MCF 10A (cell line): ENCODE measurements around the gene KCNT1. TPM values are rescaled to one million over a fixed set of nuclear protein-coding genes. Genes with fewer than 3 reads are reported as not detected.

Experiments used
- BruUV-seq: library from RNA; stranded (reverse); fragments of 400-500 nt; replicated peaks from 2 replicates; lab custom pipeline; 2021; lab: Mats Ljungman, UMichigan
- CTCF ChIA-PET: fragments of 300-600 bp; sonication (Branson Sonifier 250); formaldehyde crosslinking; extraction: SDS; loops from one replicate; lab custom pipeline; 2021; ENCODE audit warnings: antibody characterized with exemption, inconsistent platforms; lab: Yijun Ruan, JAX
- POLR2A ChIA-PET: fragments of 300-600, 350-650 bp; sonication (Branson Sonifier 250); formaldehyde crosslinking; extraction: SDS; loops from one replicate; lab custom pipeline; 2020; ENCODE audit warnings: antibody characterized with exemption, inconsistent platforms; lab: Yijun Ruan, JAX
- DNase-seq: peaks from one replicate; pipeline ENCODE4 v3.0.0-alpha.2; 2018; ENCODE audit not compliant: unreplicated experiment
- H3K27ac Mint-ChIP-seq: one replicate; pipeline ENCODE4 v1.8.0; 2022; ENCODE audit warnings: mild to moderate bottlenecking, low read depth, mixed read lengths; ENCODE audit not compliant: unreplicated experiment
- H3K27me3 Mint-ChIP-seq: one replicate; pipeline ENCODE4 v1.8.0; 2022; ENCODE audit warnings: mixed read lengths; ENCODE audit not compliant: insufficient read depth, unreplicated experiment
- H3K36me3 Mint-ChIP-seq: one replicate; pipeline ENCODE4 v1.8.0; 2022; ENCODE audit warnings: mild to moderate bottlenecking, moderate library complexity, mixed read lengths; ENCODE audit not compliant: insufficient read depth, unreplicated experiment
- H3K4me1 Mint-ChIP-seq: one replicate; pipeline ENCODE4 v1.8.0; 2022; ENCODE audit warnings: mixed read lengths; ENCODE audit not compliant: insufficient read depth, unreplicated experiment
- H3K4me3 Mint-ChIP-seq: one replicate; pipeline ENCODE4 v1.8.0; 2022; ENCODE audit warnings: mild to moderate bottlenecking, moderate library complexity, mixed read lengths; ENCODE audit not compliant: unreplicated experiment
- H3K9me3 Mint-ChIP-seq: one replicate; pipeline ENCODE4 v1.8.0; 2022; ENCODE audit warnings: mixed read lengths; ENCODE audit not compliant: unreplicated experiment
- intact Hi-C: fragments of 100-400 bp; cut with micrococcal nuclease; formaldehyde crosslinking; loops from 2 replicates; pipeline ENCODE4 v1.14.1; 2022
- total RNA-seq: library from RNA; stranded (reverse); gene quantifications from 2 replicates; pipeline ENCODE4 v1.2.3, GENCODE V29; 2022
- TF ChIP-seq, protein P1 (sequence below): fragments of 200-600 bp; IDR thresholded peaks from one replicate; pipeline ENCODE4 v1.8.0; 2022; ENCODE audit warnings: antibody characterized with exemption, mild to moderate bottlenecking; ENCODE audit not compliant: unreplicated experiment

Gene KCNT1
- total RNA-seq, 1 experiment from 2014 or later, result not detected

GRCh38 chr9:135736272-135736978, 34.4 kb downstream of the KCNT1 start:
- Mint-ChIP-seq H3K27me3 (peaks cover 12% of the 10 kb centered on the region), H3K9me3 (peaks cover 9% of the 10 kb centered on the region), H3K36me3 (no peaks in the 10 kb centered on the region), H3K4me1 (no peaks in the 10 kb centered on the region), H3K27ac (no peak overlapping the region), H3K4me3 (no peak overlapping the region)
- TF ChIP-seq, protein P1, sequence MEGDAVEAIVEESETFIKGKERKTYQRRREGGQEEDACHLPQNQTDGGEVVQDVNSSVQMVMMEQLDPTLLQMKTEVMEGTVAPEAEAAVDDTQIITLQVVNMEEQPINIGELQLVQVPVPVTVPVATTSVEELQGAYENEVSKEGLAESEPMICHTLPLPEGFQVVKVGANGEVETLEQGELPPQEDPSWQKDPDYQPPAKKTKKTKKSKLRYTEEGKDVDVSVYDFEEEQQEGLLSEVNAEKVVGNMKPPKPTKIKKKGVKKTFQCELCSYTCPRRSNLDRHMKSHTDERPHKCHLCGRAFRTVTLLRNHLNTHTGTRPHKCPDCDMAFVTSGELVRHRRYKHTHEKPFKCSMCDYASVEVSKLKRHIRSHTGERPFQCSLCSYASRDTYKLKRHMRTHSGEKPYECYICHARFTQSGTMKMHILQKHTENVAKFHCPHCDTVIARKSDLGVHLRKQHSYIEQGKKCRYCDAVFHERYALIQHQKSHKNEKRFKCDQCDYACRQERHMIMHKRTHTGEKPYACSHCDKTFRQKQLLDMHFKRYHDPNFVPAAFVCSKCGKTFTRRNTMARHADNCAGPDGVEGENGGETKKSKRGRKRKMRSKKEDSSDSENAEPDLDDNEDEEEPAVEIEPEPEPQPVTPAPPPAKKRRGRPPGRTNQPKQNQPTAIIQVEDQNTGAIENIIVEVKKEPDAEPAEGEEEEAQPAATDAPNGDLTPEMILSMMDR, result no peak
- intact Hi-C loops, result no loop called here
- no peak for DNase-seq
- no TSS peak for BruUV-seq
- CTCF ChIA-PET, result no interaction called here
- POLR2A ChIA-PET, result no interaction called here

DNA sequence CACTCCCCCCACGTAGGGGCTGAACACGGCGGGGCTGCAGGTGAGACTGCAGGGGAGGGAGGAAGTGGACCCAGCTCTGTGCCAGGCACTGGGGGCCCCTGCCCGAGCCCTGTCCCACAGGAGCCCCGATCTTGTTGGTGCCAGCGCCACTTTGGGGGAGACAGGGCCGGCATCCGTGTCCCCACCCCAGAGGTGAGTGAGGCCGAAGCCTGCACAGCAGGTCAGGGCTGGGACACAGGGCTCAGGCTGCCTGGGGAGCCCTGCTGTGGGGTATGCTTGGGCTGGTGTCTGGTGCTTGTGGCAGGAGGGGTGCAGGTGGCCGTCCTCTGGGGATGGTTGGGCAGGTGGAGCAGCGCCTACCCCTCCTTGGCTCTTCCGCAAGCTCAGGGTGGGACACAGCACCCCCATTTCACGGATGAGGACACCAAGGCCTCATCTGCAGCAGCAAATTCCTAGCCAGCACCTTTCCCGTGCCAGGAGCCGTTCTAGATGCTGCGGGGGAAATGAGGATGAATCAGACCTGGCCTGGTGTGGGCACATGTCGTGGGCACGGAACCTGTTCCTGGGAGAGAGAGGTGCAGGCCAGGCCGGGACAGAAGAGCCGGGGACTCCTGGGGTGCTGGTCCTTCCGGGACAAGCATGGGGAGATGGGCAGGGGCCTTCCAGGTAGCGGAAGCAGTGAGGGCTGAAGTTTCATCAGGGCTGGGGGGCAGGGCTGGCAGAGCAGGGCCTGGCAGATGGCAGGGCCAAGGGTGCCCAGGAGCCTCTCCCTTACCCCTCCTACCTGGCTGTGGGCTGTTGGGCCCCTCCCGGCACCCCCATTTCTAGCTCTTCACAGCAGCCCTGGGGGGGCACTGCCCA, 35.2 kb downstream of the KCNT1 start:
- intact Hi-C loops, result no loop called here
- peaks cover 15% of the 10 kb centered on the region for H3K27me3 Mint-ChIP-seq
- CTCF ChIA-PET, result no interaction called here
- POLR2A ChIA-PET, result no interaction called here
- no peak for DNase-seq
- H3K4me3 Mint-ChIP-seq, result no peak overlapping the region
- TF ChIP-seq, protein P1, result no peak
- H3K9me3 Mint-ChIP-seq, result peaks cover 8% of the 10 kb centered on the region
- H3K27ac Mint-ChIP-seq, result no peak overlapping the region
- H3K4me1 Mint-ChIP-seq, result no peaks in the 10 kb centered on the region
- H3K36me3 Mint-ChIP-seq, result no peaks in the 10 kb centered on the region
- no TSS peak for BruUV-seq

DNA sequence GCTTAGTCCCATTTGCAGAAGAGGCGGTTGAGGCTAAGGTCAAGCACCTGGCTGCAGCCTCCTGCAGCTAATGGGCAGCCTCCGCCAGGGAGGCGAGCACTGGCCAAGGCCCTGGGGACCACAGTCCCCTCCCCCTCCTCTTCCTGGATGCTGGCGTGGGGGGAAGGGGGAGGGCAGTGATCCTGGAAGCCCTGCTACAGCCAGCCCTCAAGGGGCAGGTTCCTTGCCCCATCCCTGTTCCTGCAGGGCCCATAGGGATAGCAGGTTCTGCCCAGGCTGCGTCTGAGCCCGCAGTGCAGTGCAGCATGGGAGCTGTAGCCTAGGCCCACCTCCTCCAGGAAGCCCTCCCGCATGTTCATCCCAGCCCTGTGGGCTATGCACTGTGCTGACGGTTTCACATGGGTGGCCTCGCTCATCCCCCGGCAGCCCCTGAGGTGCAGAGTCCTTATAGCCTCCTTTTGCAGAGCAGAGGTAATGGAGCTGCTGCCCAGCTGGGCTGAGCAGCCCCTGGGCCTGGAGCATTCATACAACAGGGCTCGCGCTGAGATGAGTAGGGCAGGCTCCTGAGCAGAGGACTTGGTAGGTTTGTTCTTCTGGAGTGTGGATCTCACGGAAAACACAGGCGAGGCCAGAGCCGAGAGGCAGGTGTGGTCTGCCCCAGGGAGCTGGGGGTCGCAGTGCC, 36.0 kb downstream of the KCNT1 start:
- TF ChIP-seq, protein P1, result no peak
- Mint-ChIP-seq H3K4me3 (no peak overlapping the region), H3K9me3 (peaks cover under 1% of the 10 kb centered on the region), H3K27ac (no peak overlapping the region), H3K4me1 (peaks cover 5% of the 10 kb centered on the region), H3K36me3 (no peaks in the 10 kb centered on the region), H3K27me3 (peaks cover 22% of the 10 kb centered on the region)
- no peak for DNase-seq
- POLR2A ChIA-PET, result no interaction called here
- CTCF ChIA-PET, result no interaction called here
- intact Hi-C loops, result no loop called here
- BruUV-seq, result no TSS peak
